ENCODE data around the gene CD59. TPM values are rescaled to one million over a fixed set of nuclear protein-coding genes. Genes with fewer than 3 reads are reported as not detected.

CD59 gene
- total RNA-seq, 2 donors from 2014 or later = 68.2 to 194 TPM

DNA sequence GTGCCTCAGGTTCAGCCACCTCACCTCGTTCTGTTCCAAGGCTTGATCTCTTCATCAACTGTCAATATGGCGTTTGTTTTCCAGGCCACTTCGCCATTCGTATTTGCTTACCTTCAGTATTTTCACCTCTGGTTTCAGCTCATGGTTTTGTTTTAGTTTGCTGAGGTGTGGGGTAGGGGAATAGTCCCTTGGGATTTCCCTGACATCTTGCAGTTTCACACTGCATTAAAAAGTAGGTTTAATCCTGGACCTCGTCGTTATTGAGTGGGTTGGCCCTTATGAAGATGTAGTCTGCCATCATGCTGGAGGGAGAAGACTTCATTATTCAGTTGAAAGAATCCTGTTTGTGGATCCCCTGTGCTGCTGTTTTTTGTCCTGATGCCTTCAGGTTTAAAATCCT lies 81.6 kb downstream of the CD59 start:
- no peak for ATAC-seq
- TF ChIP-seq POLR2A (IDR thresholded peaks at IDR 0.05) = no peak
- no peak for TF ChIP-seq CTCF (IDR thresholded peaks at IDR 0.05)
- Histone ChIP-seq H3K27me3 (no peaks in the 10 kb centered on the region), H3K36me3 (replicated peaks in 1 of 2; ENCODE audit: insufficient read depth in 1 of 2, low read depth in 2 of 2) (no peaks in the 10 kb centered on the region), H3K9me3 (no peaks in the 10 kb centered on the region), H3K4me3 (no peak overlapping the region), H3K4me1 (no peaks in the 10 kb centered on the region), H3K27ac (no peak overlapping the region)
- no peak for DNase-seq
- intact Hi-C loops (cut with DNase I) = no loop called here
- WGBS, 2 donors = 72 to 82% methylated on average over 6 of the region's 6 CpGs

Other genes with a start within 250 kb of the CD59 start
- not detected for gene C11orf91, start 35.6 kb downstream of the CD59 start, total RNA-seq
- gene FBXO3, start 38.1 kb upstream of the CD59 start, total RNA-seq = 10 to 100 TPM; 24.7 to 40.5 TPM
- gene LMO2, start 155.7 kb upstream of the CD59 start, total RNA-seq = 1 to 10 TPM; 7.3 to 8.0 TPM